IMR-90 (cell line): ENCODE measurements around the gene NMT1. TPM values are rescaled to one million over a fixed set of nuclear protein-coding genes. Genes with fewer than 3 reads are reported as not detected.

Source experiments
- ATAC-seq: fragments of 200-7000 bp; cut with Tn5 transposase; 2 replicates; pipeline ENCODE4 v1.9.1; 2020; ENCODE audit warnings: low read depth, mild to moderate bottlenecking, moderate library complexity
- BruUV-seq: library from RNA; stranded (reverse); fragments of 400-500 nt; replicated peaks from 2 replicates; lab custom pipeline; 2021; lab: Mats Ljungman, UMichigan
- CTCF ChIA-PET: fragments of 300-600 bp; formaldehyde crosslinking; extraction: SDS; loops from one replicate; lab custom pipeline; 2021; ENCODE audit warnings: antibody characterized with exemption; lab: Yijun Ruan, JAX
- POLR2A ChIA-PET: fragments of 300-600 bp; sonication (Branson Sonifier 250); formaldehyde crosslinking; loops from one replicate; lab custom pipeline; 2022; ENCODE audit warnings: antibody characterized with exemption; ENCODE audit not compliant: unreplicated experiment; lab: Charles Lee
- DNase-seq: peaks from one replicate; pipeline ENCODE4 v3.0.0; 2013
- H2AFZ ChIP-seq: replicated peaks from 2 replicates; pipeline ENCODE3; 2013; ENCODE audit warnings: low read length, mild to moderate bottlenecking; ENCODE audit not compliant: poor library complexity
- H2AK5ac ChIP-seq: 2 replicates; pipeline ENCODE4 v1.6.1; 2013; ENCODE audit warnings: low read depth, low read length, inconsistent platforms
- H2AK9ac ChIP-seq: replicated peaks from 2 replicates; pipeline ENCODE3; 2013; ENCODE audit warnings: mild to moderate bottlenecking, low read depth, low read length, moderate library complexity; ENCODE audit not compliant: poor library complexity
- H2BK120ac ChIP-seq: 2 replicates; pipeline ENCODE4 v1.6.1; 2013; ENCODE audit warnings: low read depth, low read length, inconsistent platforms
- H2BK15ac ChIP-seq: 3 replicates; pipeline ENCODE4 v1.6.1; 2013; ENCODE audit warnings: low read depth, low read length, inconsistent platforms
- H2BK20ac ChIP-seq: 2 replicates; pipeline ENCODE4 v1.6.1; 2013; ENCODE audit warnings: low read depth, mild to moderate bottlenecking, inconsistent platforms, low read length, moderate library complexity
- H2BK5ac ChIP-seq: 2 replicates; pipeline ENCODE4 v1.6.1; 2013; ENCODE audit warnings: mild to moderate bottlenecking, low read depth, low read length, inconsistent platforms; ENCODE audit not compliant: poor library complexity, severe bottlenecking
- H3K14ac ChIP-seq: replicated peaks from 2 replicates; pipeline ENCODE4 v1.6.1; 2013; ENCODE audit warnings: low read depth, low read length, inconsistent platforms
- H3K18ac ChIP-seq: 2 replicates; pipeline ENCODE4 v1.6.1; 2013; ENCODE audit warnings: low read depth, low read length, control low read depth
- H3K23ac ChIP-seq: 2 replicates; pipeline ENCODE4 v1.6.1; 2013; ENCODE audit warnings: low read depth, low read length, inconsistent platforms
- H3K27ac ChIP-seq: 2 replicates; pipeline ENCODE4 v1.5.1; 2013; ENCODE audit warnings: mild to moderate bottlenecking, control low read depth, low read length; ENCODE audit not compliant: insufficient read depth
- H3K27me3 ChIP-seq: 2 replicates; pipeline ENCODE4 v1.6.1; 2013; ENCODE audit warnings: low read length; ENCODE audit not compliant: control insufficient read depth, insufficient read depth
- H3K36me3 ChIP-seq: 2 replicates; pipeline ENCODE4 v1.6.1; 2013; ENCODE audit warnings: low read length, mixed read lengths; ENCODE audit not compliant: control insufficient read depth, insufficient read depth
- H3K4ac ChIP-seq: 2 replicates; pipeline ENCODE4 v1.6.1; 2013; ENCODE audit warnings: low read depth, low read length, inconsistent platforms
- H3K4me1 ChIP-seq: 2 replicates; pipeline ENCODE4 v1.6.1; 2013; ENCODE audit warnings: low read length, mixed read lengths; ENCODE audit not compliant: control insufficient read depth, insufficient read depth
- H3K4me2 ChIP-seq: 2 replicates; pipeline ENCODE4 v1.6.1; 2013; ENCODE audit warnings: low read depth, mild to moderate bottlenecking, control low read depth, low read length, moderate library complexity
- H3K4me3 ChIP-seq: 2 replicates; pipeline ENCODE4 v1.5.1; 2013; ENCODE audit warnings: low read depth, mild to moderate bottlenecking, control low read depth, low read length, moderate library complexity; ENCODE audit not compliant: insufficient read depth
- H3K56ac ChIP-seq: 2 replicates; pipeline ENCODE4 v1.6.1; 2013; ENCODE audit warnings: low read length, inconsistent platforms; ENCODE audit not compliant: insufficient read depth; ENCODE audit errors: extremely low read depth
- H3K79me1 ChIP-seq, 2 experiments: 2 replicates each; pipeline ENCODE4 v1.6.1; 2013; ENCODE audit warnings: low read length in 2 of 2, inconsistent platforms in 1 of 2, low read depth in 1 of 2
- H3K9ac ChIP-seq: 2 replicates; pipeline ENCODE4 v1.6.1; 2013; ENCODE audit warnings: low read depth, low read length, control low read depth
- H3K9me1 ChIP-seq: 2 replicates; pipeline ENCODE4 v1.6.1; 2013; ENCODE audit warnings: low read length, inconsistent platforms; ENCODE audit not compliant: insufficient read depth
- H3K9me3 ChIP-seq: 2 replicates; pipeline ENCODE4 v1.6.1; 2013; ENCODE audit warnings: low read length; ENCODE audit not compliant: control insufficient read depth, insufficient read depth
- H4K20me1 ChIP-seq: 2 replicates; pipeline ENCODE4 v1.6.1; 2013; ENCODE audit warnings: low read length, inconsistent platforms; ENCODE audit not compliant: insufficient read depth
- H4K5ac ChIP-seq: 2 replicates; pipeline ENCODE4 v1.6.1; 2013; ENCODE audit warnings: mild to moderate bottlenecking, low read depth, low read length, control low read depth
- H4K8ac ChIP-seq, 2 experiments: 2 replicates each; pipeline ENCODE4 v1.6.1; 2013; ENCODE audit warnings: low read depth in 2 of 2, low read length in 2 of 2, control low read depth in 1 of 2, inconsistent platforms in 1 of 2
- H4K91ac ChIP-seq: 2 replicates; pipeline ENCODE4 v1.6.1; 2013; ENCODE audit warnings: low read depth, low read length, inconsistent platforms; ENCODE audit not compliant: insufficient read depth
- BHLHE40 ChIP-seq: fragments of 150-350 bp; IDR thresholded peaks from 2 replicates; pipeline ENCODE4 v1.6.1; 2016; ENCODE audit warnings: mild to moderate bottlenecking, low read depth, low read length
- CEBPB ChIP-seq: IDR thresholded peaks from 2 replicates; pipeline ENCODE4 v1.6.1; 2012; ENCODE audit warnings: low read depth, low read length, improper control_type of control experiment
- CHD1 ChIP-seq: IDR thresholded peaks from 2 replicates; pipeline ENCODE4 v1.6.1; 2012; ENCODE audit warnings: low read depth, low read length, improper control_type of control experiment
- CTCF ChIP-seq: conservative IDR thresholded peaks from 2 replicates; pipeline ENCODE4 v1.5.1; 2012; ENCODE audit warnings: mild to moderate bottlenecking, low read depth, low read length, improper control_type of control experiment
- ELK1 ChIP-seq: fragments of 150-350 bp; IDR thresholded peaks from 2 replicates; pipeline ENCODE4 v1.6.1; 2016; ENCODE audit warnings: low read depth, mild to moderate bottlenecking, low read length, moderate library complexity, borderline replicate concordance
- FOS ChIP-seq: fragments of 150-350 bp; IDR thresholded peaks from 2 replicates; pipeline ENCODE4 v1.6.1; 2016; ENCODE audit warnings: low read depth, low read length
- MAFK ChIP-seq: IDR thresholded peaks from 2 replicates; pipeline ENCODE4 v1.6.1; 2012; ENCODE audit warnings: low read depth, low read length, improper control_type of control experiment
- MAZ ChIP-seq: IDR thresholded peaks from 2 replicates; pipeline ENCODE4 v1.6.1; 2012; ENCODE audit warnings: low read depth, mild to moderate bottlenecking, low read length, improper control_type of control experiment, moderate library complexity, borderline replicate concordance
- MXI1 ChIP-seq: IDR thresholded peaks from 2 replicates; pipeline ENCODE4 v1.6.1; 2012; ENCODE audit warnings: low read depth, mild to moderate bottlenecking, low read length, moderate library complexity, borderline replicate concordance
- NFE2L2 ChIP-seq: fragments of 150-350 bp; IDR thresholded peaks from 2 replicates; pipeline ENCODE4 v1.6.1; 2016; ENCODE audit warnings: low read depth, mild to moderate bottlenecking, low read length
- POLR2A ChIP-seq: IDR thresholded peaks from 2 replicates; pipeline ENCODE4 v1.6.1; 2012; ENCODE audit warnings: mild to moderate bottlenecking, low read depth, low read length
- RAD21 ChIP-seq: IDR thresholded peaks from 2 replicates; pipeline ENCODE4 v1.6.1; 2012; ENCODE audit warnings: low read length, improper control_type of control experiment
- RCOR1 ChIP-seq: IDR thresholded peaks from 2 replicates; pipeline ENCODE4 v1.6.1; 2012; ENCODE audit warnings: mild to moderate bottlenecking, low read length, improper control_type of control experiment; ENCODE audit not compliant: insufficient replicate concordance
- RFX5 ChIP-seq: IDR thresholded peaks from 2 replicates; pipeline ENCODE4 v1.8.0; 2012; ENCODE audit warnings: low read depth, mild to moderate bottlenecking, low read length, moderate library complexity
- SMC3 ChIP-seq: fragments of 150-350 bp; IDR thresholded peaks from 2 replicates; pipeline ENCODE4 v1.6.1; 2016; ENCODE audit warnings: low read depth, mild to moderate bottlenecking, antibody characterized with exemption, low read length, moderate library complexity
- USF2 ChIP-seq: fragments of 150-350 bp; IDR thresholded peaks from 2 replicates; pipeline ENCODE4 v1.6.1; 2017; ENCODE audit warnings: mild to moderate bottlenecking, antibody characterized with exemption, low read length, low read depth
- WGBS, 2 experiments: methylation state at CpG; one replicate each; pipeline versions ENCODE4 v1.1.5 to v1.1.7; 2013; ENCODE audit warnings: missing lambda C conversion rate in 2 of 2; ENCODE audit not compliant: insufficient read length in 1 of 2; ENCODE audit errors: extremely low coverage in 2 of 2; 5-methylcytosine and 5-hydroxymethylcytosine counted together
- dilution Hi-C: fragments of 300-500 bp; cut with HindIII; formaldehyde crosslinking; loops from one replicate; pipeline ENCODE4 v1.14.3; 2018; ENCODE audit warnings: low sequenced_read_pairs; ENCODE audit not compliant: unreplicated experiment
- in situ Hi-C: fragments of 300-500 bp; cut with MboI; formaldehyde crosslinking; loops from 3 replicates; pipeline ENCODE4 v1.14.3; 2019; ENCODE audit warnings: low sequenced_read_pairs, inconsistent platforms, mixed read lengths
- intact Hi-C: fragments of 100-400 bp; cut with micrococcal nuclease; formaldehyde crosslinking; loops from 2 replicates; pipeline ENCODE4 v1.10.0; 2022
- polyA plus RNA-seq, 3 experiments: library from polyadenylated mRNA; depleted of rRNA; stranded (reverse); fragments of >200 nt; gene quantifications; 2 replicates each; pipeline ENCODE4 v1.2.3, GENCODE V29; 2012; ENCODE audit warnings: low replicate concordance in 1 of 3
- total RNA-seq: library from RNA; depleted of rRNA; stranded (reverse); fragments of >200 nt; gene quantifications from 2 replicates; pipeline ENCODE4 v1.2.3, GENCODE V29; 2012

The NMT1 gene
- total and polyA plus RNA-seq, 2 of the 4 experiments (the other 2 are of a cell fraction), result 38.0 to 60.6 TPM

- DNase-seq (no peak), ATAC-seq (no peak)
- H3K18ac ChIP-seq, result no peak overlapping the region
- no peak overlapping the region for H4K8ac ChIP-seq
- POLR2A ChIA-PET, result no interaction called here
- no peak overlapping the region for H3K56ac ChIP-seq
- no peak overlapping the region for H3K23ac ChIP-seq
- no peak overlapping the region for H3K4ac ChIP-seq
- no peak overlapping the region for H4K91ac ChIP-seq
- no peaks in the 10 kb centered on the region for H3K9me3 ChIP-seq
- CTCF ChIA-PET, result no interaction called here
- no peak overlapping the region for H3K4me2 ChIP-seq
- TF ChIP-seq MXI1 (no peak), MAZ (no peak), POLR2A (no peak), CEBPB (no peak), ELK1 (no peak), RFX5 (no peak), RCOR1 (no peak), MAFK (no peak), USF2 (no peak), CHD1 (no peak), NFE2L2 (no peak), RAD21 (no peak), FOS (no peak), CTCF (no peak), SMC3 (no peak), BHLHE40 (no peak)
- peaks cover 4% of the 10 kb centered on the region; the same call in 1 of the 2 replicates for H3K27me3 ChIP-seq
- no peak overlapping the region for H3K4me3 ChIP-seq
- no peak overlapping the region for H3K14ac ChIP-seq
- H2AFZ ChIP-seq, result peak overlapping the region; percentile 26
- no peak overlapping the region for H4K5ac ChIP-seq
- no peak overlapping the region for H2BK20ac ChIP-seq
- in situ Hi-C loops, result no loop called here
- no peak overlapping the region for H3K9ac ChIP-seq
- no peaks in the 10 kb centered on the region for H3K36me3 ChIP-seq
- no peak overlapping the region for H2AK9ac ChIP-seq
- intact Hi-C loops, result no loop called here
- H2BK120ac ChIP-seq, result no peak overlapping the region
- no peak overlapping the region for H3K27ac ChIP-seq
- no peak overlapping the region for H2AK5ac ChIP-seq
- no TSS peak for BruUV-seq
- no peaks in the 10 kb centered on the region; the same call in 1 of the 2 replicates for H3K9me1 ChIP-seq
- no peaks in the 10 kb centered on the region for H4K20me1 ChIP-seq
- H3K79me1 ChIP-seq, result no peaks in the 10 kb centered on the region
- dilution Hi-C loops, result no loop called here
- WGBS, 2 experiments, result 73% methylated on average over 3 of the region's 7 CpGs; no CpG with 5 or more reads in 1 of the 2 experiments
- H3K4me1 ChIP-seq, result peaks cover 26% of the 10 kb centered on the region
- H2BK5ac ChIP-seq, result no peak overlapping the region
- H2BK15ac ChIP-seq, result no peak overlapping the region
Measured at GRCh38 chr17:45016237-45016636, 44.9 kb upstream of the NMT1 start.
